Mesenchymal stem cell (in vitro differentiated cells and primary cell): ENCODE results near the gene PLA2G2D.

Experiments
- DNase-seq: peaks from one replicate; pipeline ENCODE4 v3.0.0-alpha.2; 2013
- H2AFZ ChIP-seq: one replicate; pipeline ENCODE4 v1.6.1; 2013; ENCODE audit warnings: low read depth, mild to moderate bottlenecking, control low read depth, inconsistent platforms, low read length, moderate library complexity
- H2AK5ac ChIP-seq: 2 replicates; pipeline ENCODE4 v1.6.1; 2013; ENCODE audit warnings: low read length, moderate library complexity, mild to moderate bottlenecking, inconsistent platforms; ENCODE audit not compliant: severe bottlenecking
- H2BK120ac ChIP-seq: one replicate; pipeline ENCODE4 v1.6.1; 2013; ENCODE audit warnings: low read depth, mild to moderate bottlenecking, inconsistent platforms, low read length, moderate library complexity
- H2BK12ac ChIP-seq, 2 experiments: one replicate each; pipeline ENCODE4 v1.6.1; 2013; ENCODE audit warnings: inconsistent platforms in 2 of 2, low read length in 2 of 2, mild to moderate bottlenecking in 2 of 2, moderate library complexity in 2 of 2, control low read depth in 1 of 2
- H2BK15ac ChIP-seq: one replicate; pipeline ENCODE4 v1.6.1; 2013; ENCODE audit warnings: mild to moderate bottlenecking, low read depth, inconsistent platforms; ENCODE audit not compliant: poor library complexity, severe bottlenecking
- H2BK5ac ChIP-seq: 2 replicates; pipeline ENCODE4 v1.6.1; 2013; ENCODE audit warnings: low read depth, mild to moderate bottlenecking, low read length, control low read depth, inconsistent platforms; ENCODE audit not compliant: poor library complexity, severe bottlenecking
- H3K14ac ChIP-seq, 2 experiments: one replicate each; pipeline ENCODE4 v1.6.1; 2013; ENCODE audit warnings: inconsistent platforms in 2 of 2, low read length in 2 of 2, control low read depth in 1 of 2, mild to moderate bottlenecking in 1 of 2, moderate library complexity in 1 of 2
- H3K18ac ChIP-seq, 2 experiments: one replicate each; pipeline ENCODE4 v1.6.1; 2013; ENCODE audit warnings: inconsistent platforms in 2 of 2, low read length in 2 of 2, control low read depth in 1 of 2, low read depth in 1 of 2, mild to moderate bottlenecking in 1 of 2
- H3K23ac ChIP-seq, 2 experiments: one replicate each; pipeline ENCODE4 v1.6.1; 2013; ENCODE audit warnings: inconsistent platforms in 2 of 2, low read length in 2 of 2, mild to moderate bottlenecking in 2 of 2, moderate library complexity in 2 of 2, control low read depth in 1 of 2
- H3K27ac ChIP-seq: 2 replicates; pipeline ENCODE4 v1.5.1; 2013; ENCODE audit warnings: mild to moderate bottlenecking, moderate library complexity, low read length, control low read depth, inconsistent platforms; ENCODE audit not compliant: poor library complexity, severe bottlenecking
- H3K27me3 ChIP-seq, 2 experiments: 2 replicates each; pipeline versions ENCODE4 v1.6.1 to v1.7.0; 2013; ENCODE audit warnings: low read length in 2 of 2, mild to moderate bottlenecking in 2 of 2, moderate library complexity in 2 of 2, control low read depth in 1 of 2, inconsistent platforms in 1 of 2; ENCODE audit not compliant: control insufficient read depth in 1 of 2, insufficient read depth in 1 of 2
- H3K36me3 ChIP-seq, 2 experiments: 2 replicates each; pipeline versions ENCODE4 v1.6.1 to v1.7.0; 2013; ENCODE audit warnings: low read length in 2 of 2, control low read depth in 1 of 2, inconsistent platforms in 1 of 2, low read depth in 1 of 2, mild to moderate bottlenecking in 1 of 2; ENCODE audit not compliant: insufficient read depth in 2 of 2, control insufficient read depth in 1 of 2
- H3K4ac ChIP-seq, 2 experiments: one replicate each; pipeline ENCODE4 v1.6.1; 2013; ENCODE audit warnings: inconsistent platforms in 2 of 2, low read length in 2 of 2, mild to moderate bottlenecking in 2 of 2, moderate library complexity in 2 of 2, control low read depth in 1 of 2, low read depth in 1 of 2
- H3K4me1 ChIP-seq: 2 replicates; pipeline ENCODE4 v1.6.1; 2013; ENCODE audit warnings: low read depth, low read length, control low read depth; ENCODE audit not compliant: control insufficient read depth, insufficient read depth
- H3K4me2 ChIP-seq: 2 replicates; pipeline ENCODE4 v1.6.1; 2013; ENCODE audit warnings: low read length, mild to moderate bottlenecking, inconsistent platforms; ENCODE audit not compliant: poor library complexity, severe bottlenecking
- H3K4me3 ChIP-seq, 2 experiments: 2 replicates each; pipeline versions ENCODE4 v1.5.1 to v1.7.0; 2013; ENCODE audit warnings: low read length in 2 of 2, mild to moderate bottlenecking in 2 of 2, control low read depth in 1 of 2, low read depth in 1 of 2; ENCODE audit not compliant: insufficient read depth in 1 of 2
- H3K79me1 ChIP-seq: replicated peaks from 2 replicates; pipeline ENCODE4 v1.6.1; 2013; ENCODE audit warnings: mild to moderate bottlenecking, control low read depth, low read length, inconsistent platforms; ENCODE audit not compliant: poor library complexity, severe bottlenecking
- H3K9ac ChIP-seq: 2 replicates; pipeline ENCODE4 v1.7.0; 2013; ENCODE audit warnings: mild to moderate bottlenecking, low read length, moderate library complexity
- H3K9me3 ChIP-seq: 2 replicates; pipeline ENCODE4 v1.7.0; 2013; ENCODE audit warnings: mild to moderate bottlenecking, low read length; ENCODE audit not compliant: control insufficient read depth
- H4K8ac ChIP-seq: one replicate; pipeline ENCODE4 v1.6.1; 2013; ENCODE audit warnings: inconsistent platforms, mild to moderate bottlenecking, low read length, moderate library complexity
- H4K91ac ChIP-seq: one replicate; pipeline ENCODE4 v1.6.1; 2013; ENCODE audit warnings: mild to moderate bottlenecking, low read length, inconsistent platforms
- WGBS: methylation state at CpG from one replicate; pipeline ENCODE4 v1.1.7; 2013; ENCODE audit warnings: mixed read lengths; 5-methylcytosine and 5-hydroxymethylcytosine counted together

The PLA2G2D gene

DNA sequence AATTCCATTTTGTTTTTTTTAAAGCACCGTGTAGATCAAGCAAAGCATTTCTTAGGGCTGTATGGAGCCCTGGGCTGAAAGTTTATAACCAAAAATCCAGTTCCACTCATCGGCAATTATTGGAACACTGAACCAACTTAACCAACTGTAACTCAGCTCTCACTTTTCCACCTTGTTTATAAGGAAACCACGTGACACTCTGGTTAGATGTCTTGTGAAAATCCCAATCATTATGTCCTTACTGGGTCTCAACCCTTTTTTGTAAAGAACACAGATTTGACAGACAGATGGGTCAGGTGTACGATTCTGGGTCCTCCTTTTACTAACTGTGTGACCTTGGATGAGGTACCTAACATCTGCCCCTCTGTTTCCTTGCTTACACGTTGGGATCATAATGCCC lies 43.1 kb downstream of the PLA2G2D start:
- peaks cover 0 to 5% of the 10 kb centered on the region in 2 experiments for H3K36me3 ChIP-seq
- no peak overlapping the region for H3K4me2 ChIP-seq
- no peak overlapping the region for H3K14ac ChIP-seq
- no peak overlapping the region for H2BK5ac ChIP-seq
- H3K23ac ChIP-seq, result no peak overlapping the region
- no peak overlapping the region for H3K4ac ChIP-seq
- H3K79me1 ChIP-seq, result no peaks in the 10 kb centered on the region
- H3K9me3 ChIP-seq, result no peaks in the 10 kb centered on the region
- no peak overlapping the region for H2AFZ ChIP-seq
- H4K91ac ChIP-seq, result no peak overlapping the region
- no peak overlapping the region for H2BK120ac ChIP-seq
- H3K27ac ChIP-seq, result no peak overlapping the region
- H3K18ac ChIP-seq, result no peak overlapping the region
- peaks cover 0 to 6% of the 10 kb centered on the region in 2 experiments for H3K27me3 ChIP-seq
- H3K4me3 ChIP-seq, result no peak overlapping the region
- H2AK5ac ChIP-seq, result no peak overlapping the region
- H3K9ac ChIP-seq, result no peak overlapping the region
- H3K4me1 ChIP-seq, result no peaks in the 10 kb centered on the region
- no peak overlapping the region for H2BK15ac ChIP-seq
- no peak for DNase-seq
- 59% methylated on average over 5 of the region's 5 CpGs for WGBS
- H4K8ac ChIP-seq, result no peak overlapping the region
- H2BK12ac ChIP-seq, result no peak overlapping the region

DNA sequence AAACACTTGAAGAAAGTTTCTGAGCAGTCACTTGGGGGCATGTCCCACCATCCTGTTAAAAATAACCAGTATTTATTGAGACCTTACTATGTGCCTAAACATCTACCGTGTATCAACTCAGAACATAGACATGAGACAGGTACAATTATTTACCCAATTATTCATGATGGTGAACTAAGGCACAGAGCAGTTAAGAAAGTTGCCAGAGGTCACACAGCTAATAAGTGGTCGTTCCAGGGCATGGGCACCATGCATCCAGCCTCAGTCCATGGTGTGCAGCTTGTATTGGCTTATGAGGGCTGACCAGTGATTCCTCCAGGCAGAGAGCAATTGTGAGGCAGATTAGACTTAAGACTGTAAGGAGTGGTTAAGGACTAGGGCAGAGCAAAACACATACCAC lies 44.0 kb downstream of the PLA2G2D start:
- Histone ChIP-seq H3K4me2 (no peak overlapping the region), H3K79me1 (no peaks in the 10 kb centered on the region), H3K4me3 (no peak overlapping the region), H3K18ac (no peak overlapping the region), H2AFZ (no peak overlapping the region), H3K27me3 (peaks cover 0 to 6% of the 10 kb centered on the region in 2 experiments), H3K9me3 (no peaks in the 10 kb centered on the region), H3K23ac (no peak overlapping the region), H3K27ac (no peak overlapping the region), H2BK12ac (no peak overlapping the region), H2BK15ac (no peak overlapping the region), H3K4ac (no peak overlapping the region), H3K36me3 (peaks cover 0 to 5% of the 10 kb centered on the region in 2 experiments), H4K8ac (no peak overlapping the region), H2AK5ac (no peak overlapping the region), H3K14ac (no peak overlapping the region), H3K4me1 (no peaks in the 10 kb centered on the region), H3K9ac (peak overlapping the region; percentile 57), H2BK5ac (no peak overlapping the region), H4K91ac (no peak overlapping the region), H2BK120ac (no peak overlapping the region)
- whole genome bisulfite sequencing, result 81% methylated on average over 2 of the region's 2 CpGs
- DNase-seq, result no peak

DNA sequence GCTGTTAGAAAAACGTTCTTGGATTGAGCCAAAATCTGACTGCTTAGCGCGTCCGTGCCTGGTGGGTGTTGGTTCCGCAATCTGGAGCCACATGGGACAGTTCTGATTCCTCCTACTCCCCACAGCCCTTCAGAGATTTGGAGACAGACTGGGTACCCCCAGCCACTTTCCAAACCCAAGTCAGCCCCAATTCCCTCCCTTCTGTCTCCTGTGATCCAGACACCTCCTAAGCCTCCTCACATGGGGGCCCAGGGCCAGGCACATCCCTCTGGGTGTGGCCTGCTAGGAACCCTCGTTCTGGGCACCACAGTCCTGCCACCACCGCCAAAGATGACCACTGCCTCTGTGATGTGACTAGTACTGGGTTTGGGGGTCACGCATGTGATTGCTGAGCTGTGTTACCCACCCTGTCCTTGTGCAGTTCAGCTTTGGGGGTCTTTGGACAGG lies 44.6 kb downstream of the PLA2G2D start:
- Histone ChIP-seq H2AFZ (no peak overlapping the region), H2BK5ac (no peak overlapping the region), H3K14ac (no peak overlapping the region), H3K4me1 (no peaks in the 10 kb centered on the region), H3K36me3 (peaks cover 0 to 5% of the 10 kb centered on the region in 2 experiments), H3K4me2 (no peak overlapping the region), H2BK120ac (no peak overlapping the region), H3K27ac (no peak overlapping the region), H3K9ac (peak overlapping the region; percentile 57), H3K4ac (no peak overlapping the region), H4K8ac (no peak overlapping the region), H3K4me3 (no peak overlapping the region), H3K18ac (no peak overlapping the region), H3K9me3 (no peaks in the 10 kb centered on the region), H3K27me3 (peaks cover 0 to 2% of the 10 kb centered on the region in 2 experiments), H3K79me1 (no peaks in the 10 kb centered on the region), H2AK5ac (no peak overlapping the region), H4K91ac (no peak overlapping the region), H2BK15ac (no peak overlapping the region), H3K23ac (no peak overlapping the region), H2BK12ac (no peak overlapping the region)
- 86% methylated on average over 8 of the region's 8 CpGs for WGBS
- no peak for DNase-seq

DNA sequence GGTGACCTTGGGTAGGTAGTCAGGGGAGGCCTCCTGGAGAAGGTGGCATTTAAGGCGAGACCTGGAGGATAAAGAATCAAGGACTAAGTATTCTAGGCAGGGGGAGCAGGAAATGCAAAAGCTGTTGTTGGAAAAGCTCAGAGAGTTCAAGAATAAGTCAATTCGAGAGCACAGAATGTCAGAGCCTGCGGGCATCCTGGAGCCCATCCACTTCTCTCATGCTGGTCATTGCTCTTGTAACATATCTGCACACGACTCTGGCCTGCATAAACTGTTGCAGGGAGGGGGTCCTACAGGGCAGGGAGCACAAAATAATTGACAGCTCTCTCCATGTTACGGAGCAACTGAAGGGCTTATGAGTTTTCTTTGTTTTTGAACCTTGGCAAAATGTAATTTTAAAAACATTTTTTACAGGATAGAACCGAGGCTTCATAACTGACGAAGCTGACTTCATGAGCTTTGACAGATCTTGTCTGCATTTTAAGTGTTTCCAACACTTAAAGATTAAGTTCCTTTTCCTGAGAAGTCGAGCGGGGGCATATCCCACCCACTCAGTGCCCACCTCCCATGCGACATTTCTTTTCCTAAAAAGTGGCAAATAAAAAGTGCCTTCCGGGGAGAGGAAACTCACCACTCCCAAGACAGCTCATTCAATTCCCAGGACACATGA lies 45.1 kb downstream of the PLA2G2D start:
- Histone ChIP-seq H3K9ac (peak overlapping the region; percentile 57), H3K4me2 (no peak overlapping the region), H3K4me3 (no peak overlapping the region), H3K36me3 (peaks cover 0 to 5% of the 10 kb centered on the region in 2 experiments), H3K27me3 (no peaks in the 10 kb centered on the region), H3K27ac (no peak overlapping the region), H3K18ac (no peak overlapping the region), H2BK12ac (no peak overlapping the region), H2BK5ac (no peak overlapping the region), H2BK120ac (no peak overlapping the region), H4K91ac (no peak overlapping the region), H2AK5ac (no peak overlapping the region), H3K4ac (no peak overlapping the region), H3K14ac (no peak overlapping the region), H3K9me3 (no peaks in the 10 kb centered on the region), H2BK15ac (no peak overlapping the region), H3K79me1 (no peaks in the 10 kb centered on the region), H3K4me1 (no peaks in the 10 kb centered on the region), H4K8ac (no peak overlapping the region), H3K23ac (no peak overlapping the region), H2AFZ (no peak overlapping the region)
- 83% methylated on average over 11 of the region's 11 CpGs for WGBS
- no peak for DNase-seq
